NT2/D1 (cell line): ENCODE measurements around the gene ITGA7.

Experiments used
- SUZ12 ChIP-seq: IDR thresholded peaks from 2 replicates; pipeline ENCODE4 v1.6.1; 2011; ENCODE audit not compliant: insufficient read length, insufficient read depth; ENCODE audit errors: extremely low read depth
- YY1 ChIP-seq: IDR thresholded peaks from 2 replicates; pipeline ENCODE4 v1.6.1; 2011; ENCODE audit not compliant: insufficient read length, insufficient read depth
- ZNF274 ChIP-seq: IDR thresholded peaks from 2 replicates; pipeline ENCODE4 v1.6.1; 2011; ENCODE audit warnings: mild to moderate bottlenecking, low read depth, low read length

DNA sequence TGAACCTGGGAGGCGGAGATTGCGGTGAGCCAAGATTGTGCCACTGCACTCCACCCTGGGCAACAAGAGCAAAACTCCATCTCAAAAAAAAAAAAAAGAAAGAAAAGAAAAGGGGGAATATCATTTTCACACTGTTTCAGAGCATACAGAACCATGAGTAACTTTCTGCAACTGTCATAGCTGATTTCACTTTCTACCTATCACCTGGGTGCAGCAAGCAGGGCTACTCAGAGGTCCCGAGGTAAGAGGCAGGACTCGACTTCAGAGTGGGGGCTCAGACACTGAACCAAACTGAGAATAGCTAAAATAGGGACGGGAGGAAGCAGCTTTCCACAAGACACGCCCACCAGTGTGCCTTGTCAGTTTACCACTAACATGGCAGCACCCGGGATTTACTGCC, 41.2 kb downstream of the ITGA7 start:
- TF ChIP-seq ZNF274 = no peak
- no peak for TF ChIP-seq SUZ12
- TF ChIP-seq YY1 = no peak
